Osteocyte (in vitro differentiated cells): ENCODE measurements around the gene MDM2. TPM values are rescaled to one million over a fixed set of nuclear protein-coding genes. Genes with fewer than 3 reads are reported as not detected.

Experiments
- DNase-seq: peaks from one replicate; pipeline ENCODE4 v3.0.0; 2021; ENCODE audit warnings: mixed read lengths; ENCODE audit not compliant: unreplicated experiment; ENCODE audit errors: extremely low spot score
- H3K27ac Mint-ChIP-seq: one replicate; pipeline ENCODE4 v1.8.0; 2021; ENCODE audit warnings: mild to moderate bottlenecking, mixed read lengths; ENCODE audit not compliant: unreplicated experiment
- H3K27me3 Mint-ChIP-seq: one replicate; pipeline ENCODE4 v1.8.0; 2021; ENCODE audit warnings: mixed read lengths; ENCODE audit not compliant: unreplicated experiment
- H3K36me3 Mint-ChIP-seq: one replicate; pipeline ENCODE4 v1.8.0; 2021; ENCODE audit warnings: mixed read lengths; ENCODE audit not compliant: unreplicated experiment
- H3K4me1 Mint-ChIP-seq: one replicate; pipeline ENCODE4 v1.8.0; 2021; ENCODE audit warnings: mixed read lengths; ENCODE audit not compliant: unreplicated experiment
- H3K4me3 Mint-ChIP-seq: one replicate; pipeline ENCODE4 v1.8.0; 2021; ENCODE audit warnings: mild to moderate bottlenecking, moderate library complexity, mixed read lengths; ENCODE audit not compliant: unreplicated experiment
- H3K9me3 Mint-ChIP-seq: one replicate; pipeline ENCODE4 v1.8.0; 2021; ENCODE audit warnings: mixed read lengths; ENCODE audit not compliant: unreplicated experiment
- total RNA-seq: library from RNA; stranded (reverse); gene quantifications from 2 replicates; pipeline ENCODE4 v1.2.1, GENCODE V29; 2021
- TF ChIP-seq, protein P1 (sequence below): fragments of 200-600 bp; sonication (generic); IDR thresholded peaks from 2 replicates; pipeline ENCODE4 v1.5.0; 2021; ENCODE audit warnings: antibody characterized with exemption, mild to moderate bottlenecking, moderate library complexity

The MDM2 gene
- total RNA-seq, 1 donor from 2014 or later: 131 TPM

DNA sequence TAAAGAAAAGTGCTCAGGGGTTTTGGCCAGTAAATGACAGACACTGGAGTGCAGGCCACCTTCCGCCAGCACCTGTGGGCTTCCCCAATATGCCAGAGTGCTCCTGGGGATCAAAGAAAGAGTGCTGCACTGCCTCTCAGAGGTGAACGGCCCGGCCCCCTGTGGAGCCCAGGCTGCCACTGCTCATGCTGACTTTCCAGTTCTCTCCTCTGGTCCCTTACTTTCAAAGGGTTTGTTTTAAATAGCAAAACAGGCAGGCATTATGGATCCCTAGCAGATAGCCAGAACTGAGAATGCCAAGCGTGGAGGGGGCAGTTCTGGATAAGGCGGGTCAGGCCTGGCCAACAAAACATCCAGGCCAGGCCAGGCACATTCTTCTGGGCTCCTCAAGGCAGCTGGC is 59.6 kb downstream of the MDM2 start:
- Mint-ChIP-seq H3K27ac (no peak overlapping the region), H3K27me3 (peaks cover 6% of the 10 kb centered on the region), H3K4me3 (no peak overlapping the region), H3K36me3 (no peaks in the 10 kb centered on the region), H3K4me1 (no peaks in the 10 kb centered on the region), H3K9me3 (no peaks in the 10 kb centered on the region)
- DNase-seq: no peak
- TF ChIP-seq, protein P1, sequence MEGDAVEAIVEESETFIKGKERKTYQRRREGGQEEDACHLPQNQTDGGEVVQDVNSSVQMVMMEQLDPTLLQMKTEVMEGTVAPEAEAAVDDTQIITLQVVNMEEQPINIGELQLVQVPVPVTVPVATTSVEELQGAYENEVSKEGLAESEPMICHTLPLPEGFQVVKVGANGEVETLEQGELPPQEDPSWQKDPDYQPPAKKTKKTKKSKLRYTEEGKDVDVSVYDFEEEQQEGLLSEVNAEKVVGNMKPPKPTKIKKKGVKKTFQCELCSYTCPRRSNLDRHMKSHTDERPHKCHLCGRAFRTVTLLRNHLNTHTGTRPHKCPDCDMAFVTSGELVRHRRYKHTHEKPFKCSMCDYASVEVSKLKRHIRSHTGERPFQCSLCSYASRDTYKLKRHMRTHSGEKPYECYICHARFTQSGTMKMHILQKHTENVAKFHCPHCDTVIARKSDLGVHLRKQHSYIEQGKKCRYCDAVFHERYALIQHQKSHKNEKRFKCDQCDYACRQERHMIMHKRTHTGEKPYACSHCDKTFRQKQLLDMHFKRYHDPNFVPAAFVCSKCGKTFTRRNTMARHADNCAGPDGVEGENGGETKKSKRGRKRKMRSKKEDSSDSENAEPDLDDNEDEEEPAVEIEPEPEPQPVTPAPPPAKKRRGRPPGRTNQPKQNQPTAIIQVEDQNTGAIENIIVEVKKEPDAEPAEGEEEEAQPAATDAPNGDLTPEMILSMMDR: no peak

- H3K4me3 Mint-ChIP-seq: no peak overlapping the region
- DNase-seq: no peak
- TF ChIP-seq, protein P1: no peak
- no peaks in the 10 kb centered on the region for H3K9me3 Mint-ChIP-seq
- H3K27ac Mint-ChIP-seq: no peak overlapping the region
- peaks cover 6% of the 10 kb centered on the region for H3K27me3 Mint-ChIP-seq
- H3K36me3 Mint-ChIP-seq: no peaks in the 10 kb centered on the region
- H3K4me1 Mint-ChIP-seq: no peaks in the 10 kb centered on the region
Measured at GRCh38 chr12:68868043-68868790, 60.2 kb downstream of the MDM2 start.

DNA sequence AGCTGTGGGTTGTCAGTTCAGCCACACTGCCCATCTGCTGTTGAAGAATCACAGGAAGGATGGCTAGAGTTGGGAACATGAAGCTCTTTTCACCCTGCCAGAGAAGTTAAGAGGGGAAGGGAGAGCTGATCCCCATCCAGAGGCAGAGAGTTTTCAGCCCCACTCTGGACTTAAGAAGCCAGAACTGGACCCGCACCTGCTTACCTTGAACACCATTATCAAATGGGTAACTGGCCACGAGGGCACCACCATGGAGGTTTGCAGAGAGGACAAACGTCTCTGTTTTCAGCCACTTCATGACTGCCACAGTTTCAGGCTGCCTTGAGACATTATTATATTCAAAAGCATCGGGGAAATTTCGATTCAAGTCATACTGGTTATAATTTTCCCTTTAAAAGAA is 62.0 kb downstream of the MDM2 start:
- Mint-ChIP-seq H3K27ac (no peak overlapping the region), H3K4me3 (no peak overlapping the region), H3K36me3 (no peaks in the 10 kb centered on the region), H3K27me3 (peaks cover 6% of the 10 kb centered on the region), H3K4me1 (no peaks in the 10 kb centered on the region), H3K9me3 (no peaks in the 10 kb centered on the region)
- no peak for DNase-seq
- TF ChIP-seq, protein P1: no peak

DNA sequence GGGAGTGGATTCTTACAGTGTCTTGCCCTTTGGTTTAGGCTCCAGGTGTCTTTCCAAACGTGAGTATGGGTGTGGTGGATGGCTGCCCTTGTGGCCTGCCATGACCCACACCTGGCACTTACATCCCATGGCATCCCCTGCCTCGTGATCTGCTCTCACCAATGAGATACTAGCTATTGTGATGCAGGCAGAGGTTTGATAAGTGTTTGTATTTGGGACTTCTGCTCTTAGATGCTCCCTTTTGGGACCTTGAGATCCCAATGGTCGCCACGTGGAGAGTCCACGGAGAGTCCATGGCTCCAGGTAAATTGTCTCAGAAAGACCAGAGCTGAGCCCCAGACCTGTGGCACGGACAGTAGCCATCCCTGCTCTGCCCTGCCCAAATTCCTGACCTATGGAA is 62.5 kb downstream of the MDM2 start:
- Mint-ChIP-seq H3K4me3 (no peak overlapping the region), H3K27ac (no peak overlapping the region), H3K4me1 (no peaks in the 10 kb centered on the region), H3K9me3 (no peaks in the 10 kb centered on the region), H3K36me3 (no peaks in the 10 kb centered on the region), H3K27me3 (peaks cover 6% of the 10 kb centered on the region)
- peak; percentile 13 for DNase-seq
- TF ChIP-seq, protein P1: no peak

DNA sequence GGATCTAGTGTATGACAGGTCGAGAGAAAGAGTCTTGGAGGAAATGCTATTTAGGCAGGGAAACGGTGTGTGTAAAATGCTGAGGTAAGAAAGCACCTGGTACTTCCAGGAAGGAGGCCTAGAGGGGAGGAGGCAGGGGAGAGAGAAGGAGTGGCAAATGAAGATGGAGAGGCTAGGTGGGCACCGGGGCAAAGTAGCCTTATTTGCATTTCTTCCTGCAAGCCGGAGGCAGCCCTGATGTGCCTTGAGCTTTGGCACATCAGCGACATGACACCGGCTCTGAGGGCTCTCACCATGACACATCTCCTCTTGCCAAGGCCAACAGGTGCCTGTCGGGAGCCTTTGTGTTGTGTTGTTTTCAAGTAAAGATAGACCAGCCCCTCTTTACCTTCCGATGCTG is 63.4 kb downstream of the MDM2 start:
- H3K9me3 Mint-ChIP-seq: no peaks in the 10 kb centered on the region
- H3K27ac Mint-ChIP-seq: no peak overlapping the region
- H3K4me1 Mint-ChIP-seq: no peaks in the 10 kb centered on the region
- DNase-seq: peak; percentile 38
- H3K4me3 Mint-ChIP-seq: no peak overlapping the region
- TF ChIP-seq, protein P1: no peak
- no peaks in the 10 kb centered on the region for H3K36me3 Mint-ChIP-seq
- H3K27me3 Mint-ChIP-seq: peaks cover 6% of the 10 kb centered on the region
